ENCODE data around the gene GPR25.

The GPR25 gene

DNA sequence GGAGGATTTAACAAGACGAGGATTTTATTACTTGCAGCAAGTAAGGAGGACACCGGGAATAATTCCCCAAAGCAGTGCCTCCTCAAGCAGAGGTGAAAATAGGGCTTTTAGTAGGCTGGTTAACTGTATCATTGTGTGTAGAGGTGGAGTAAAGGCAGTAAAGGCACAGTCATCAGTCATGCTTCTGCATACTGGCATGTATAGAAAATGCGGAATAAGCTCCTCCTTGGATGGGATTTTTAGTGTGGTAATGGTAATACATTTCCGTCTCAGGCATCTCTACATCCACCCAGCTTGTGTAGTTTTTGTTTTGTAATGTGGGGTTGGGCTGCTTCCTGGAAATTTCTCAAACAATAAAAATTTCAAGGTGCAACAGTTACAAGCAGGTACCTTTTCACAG lies 27.4 kb upstream of the GPR25 start:
- H3K27me3 ChIP-seq (ENCODE audit: low read length) = no peaks in the 10 kb centered on the region
- H2AFZ ChIP-seq (ENCODE audit: low read depth, low read length, severe bottlenecking) = no peak overlapping the region
- H3F3A ChIP-seq (ENCODE audit: insufficient read depth) = no peaks in the 10 kb centered on the region
- no peak overlapping the region for H3K9ac ChIP-seq (ENCODE audit: low read length)
- H3K9me3 ChIP-seq (ENCODE audit: insufficient read depth, low read length) = no peaks in the 10 kb centered on the region
- H3K27ac ChIP-seq (ENCODE audit: low read depth, low read length) = no peak overlapping the region
- no peak overlapping the region for H3K4me2 ChIP-seq (ENCODE audit: low read depth, low read length, poor library complexity, severe bottlenecking)
- no peaks in the 10 kb centered on the region for H4K20me1 ChIP-seq (ENCODE audit: low read depth, low read length)
- no peaks in the 10 kb centered on the region for H3K9me2 ChIP-seq (replicated peaks; ENCODE audit: insufficient read depth, low read length)
- H3K36me3 ChIP-seq (ENCODE audit: low read length) = no peaks in the 10 kb centered on the region
- TF ChIP-seq EZH2phosphoT487 (conservative IDR thresholded peaks at IDR 0.05; ENCODE audit: low read length) = no peak
- TF ChIP-seq, protein P1, sequence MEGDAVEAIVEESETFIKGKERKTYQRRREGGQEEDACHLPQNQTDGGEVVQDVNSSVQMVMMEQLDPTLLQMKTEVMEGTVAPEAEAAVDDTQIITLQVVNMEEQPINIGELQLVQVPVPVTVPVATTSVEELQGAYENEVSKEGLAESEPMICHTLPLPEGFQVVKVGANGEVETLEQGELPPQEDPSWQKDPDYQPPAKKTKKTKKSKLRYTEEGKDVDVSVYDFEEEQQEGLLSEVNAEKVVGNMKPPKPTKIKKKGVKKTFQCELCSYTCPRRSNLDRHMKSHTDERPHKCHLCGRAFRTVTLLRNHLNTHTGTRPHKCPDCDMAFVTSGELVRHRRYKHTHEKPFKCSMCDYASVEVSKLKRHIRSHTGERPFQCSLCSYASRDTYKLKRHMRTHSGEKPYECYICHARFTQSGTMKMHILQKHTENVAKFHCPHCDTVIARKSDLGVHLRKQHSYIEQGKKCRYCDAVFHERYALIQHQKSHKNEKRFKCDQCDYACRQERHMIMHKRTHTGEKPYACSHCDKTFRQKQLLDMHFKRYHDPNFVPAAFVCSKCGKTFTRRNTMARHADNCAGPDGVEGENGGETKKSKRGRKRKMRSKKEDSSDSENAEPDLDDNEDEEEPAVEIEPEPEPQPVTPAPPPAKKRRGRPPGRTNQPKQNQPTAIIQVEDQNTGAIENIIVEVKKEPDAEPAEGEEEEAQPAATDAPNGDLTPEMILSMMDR (IDR thresholded peaks at IDR 0.05; ENCODE audit: insufficient read depth, low read length, poor library complexity, severe bottlenecking) = no peak
- H3K4me3 ChIP-seq (ENCODE audit: insufficient read depth, low read length, poor library complexity, severe bottlenecking) = no peak overlapping the region
- no peaks in the 10 kb centered on the region for H3K79me2 ChIP-seq (ENCODE audit: insufficient read depth, low read length)

DNA sequence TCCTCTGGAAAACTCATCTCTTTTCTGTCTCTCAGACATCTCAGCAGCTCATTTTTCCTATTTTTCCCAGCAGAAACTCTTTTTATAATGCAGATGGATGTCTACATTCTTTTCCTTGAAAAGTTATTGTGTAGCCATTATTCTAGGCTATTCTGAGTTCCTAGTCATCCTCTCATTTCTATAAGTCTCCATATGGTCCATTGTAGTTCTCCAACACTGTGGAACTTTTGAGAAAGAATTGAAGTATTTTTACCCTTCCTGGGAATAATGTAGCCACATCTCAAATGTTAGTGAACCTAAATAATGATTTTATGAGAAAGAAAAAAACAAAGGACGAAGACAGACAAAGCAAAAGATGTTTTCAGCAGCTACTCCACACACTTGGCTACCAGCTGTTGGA lies 26.4 kb upstream of the GPR25 start:
- Histone ChIP-seq H3K4me3 (ENCODE audit: insufficient read depth, low read length, poor library complexity, severe bottlenecking) (no peak overlapping the region), H4K20me1 (ENCODE audit: low read depth, low read length) (no peaks in the 10 kb centered on the region), H3K9me3 (ENCODE audit: insufficient read depth, low read length) (no peaks in the 10 kb centered on the region), H3K27ac (ENCODE audit: low read depth, low read length) (no peak overlapping the region), H3K79me2 (ENCODE audit: insufficient read depth, low read length) (no peaks in the 10 kb centered on the region), H3K27me3 (ENCODE audit: low read length) (no peaks in the 10 kb centered on the region), H2AFZ (ENCODE audit: low read depth, low read length, severe bottlenecking) (no peak overlapping the region), H3K36me3 (ENCODE audit: low read length) (no peaks in the 10 kb centered on the region), H3K9ac (ENCODE audit: low read length) (no peak overlapping the region), H3K9me2 (replicated peaks; ENCODE audit: insufficient read depth, low read length) (no peaks in the 10 kb centered on the region), H3K4me2 (ENCODE audit: low read depth, low read length, poor library complexity, severe bottlenecking) (no peak overlapping the region), H3F3A (ENCODE audit: insufficient read depth) (no peaks in the 10 kb centered on the region)
- TF ChIP-seq EZH2phosphoT487 (conservative IDR thresholded peaks at IDR 0.05; ENCODE audit: low read length) = no peak
- TF ChIP-seq, protein P1 (IDR thresholded peaks at IDR 0.05; ENCODE audit: insufficient read depth, low read length, poor library complexity, severe bottlenecking) = no peak

DNA sequence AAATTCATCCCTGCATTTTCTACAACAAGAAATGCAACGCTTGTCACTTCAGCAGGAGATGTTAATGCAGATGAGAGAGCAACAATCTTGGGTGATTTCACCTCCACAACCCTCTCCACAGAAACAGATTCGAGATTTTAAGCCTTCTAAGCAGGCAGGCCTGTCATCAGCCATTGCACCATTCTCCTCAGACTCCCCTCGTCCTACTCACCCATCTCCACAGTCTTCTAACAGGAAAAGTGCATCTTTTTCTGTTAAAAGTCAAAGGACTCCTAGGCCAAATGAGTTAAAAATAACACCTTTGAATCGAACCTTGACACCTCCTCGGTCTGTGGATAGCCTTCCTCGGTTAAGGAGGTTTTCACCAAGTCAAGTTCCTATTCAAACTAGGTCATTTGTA lies 23.4 kb upstream of the GPR25 start:
- H3K9me2 ChIP-seq (replicated peaks; ENCODE audit: insufficient read depth, low read length) = no peaks in the 10 kb centered on the region
- no peak overlapping the region for H3K4me3 ChIP-seq (ENCODE audit: insufficient read depth, low read length, poor library complexity, severe bottlenecking)
- no peaks in the 10 kb centered on the region for H4K20me1 ChIP-seq (ENCODE audit: low read depth, low read length)
- no peaks in the 10 kb centered on the region for H3K9me3 ChIP-seq (ENCODE audit: insufficient read depth, low read length)
- no peaks in the 10 kb centered on the region for H3F3A ChIP-seq (ENCODE audit: insufficient read depth)
- no peaks in the 10 kb centered on the region for H3K79me2 ChIP-seq (ENCODE audit: insufficient read depth, low read length)
- no peak overlapping the region for H3K27ac ChIP-seq (ENCODE audit: low read depth, low read length)
- TF ChIP-seq, protein P1 (IDR thresholded peaks at IDR 0.05; ENCODE audit: insufficient read depth, low read length, poor library complexity, severe bottlenecking) = no peak
- TF ChIP-seq EZH2phosphoT487 (conservative IDR thresholded peaks at IDR 0.05; ENCODE audit: low read length) = no peak
- no peaks in the 10 kb centered on the region for H3K27me3 ChIP-seq (ENCODE audit: low read length)
- H2AFZ ChIP-seq (ENCODE audit: low read depth, low read length, severe bottlenecking) = no peak overlapping the region
- H3K9ac ChIP-seq (ENCODE audit: low read length) = no peak overlapping the region
- no peak overlapping the region for H3K4me2 ChIP-seq (ENCODE audit: low read depth, low read length, poor library complexity, severe bottlenecking)
- H3K36me3 ChIP-seq (ENCODE audit: low read length) = peaks cover under 1% of the 10 kb centered on the region; the same call in 1 of the 2 replicates

Data from SU-DHL-6 (cell line).